NCI-H1417 treated with DMSO at 0.1 percent for 48 hours (cell line): Measurements from ENCODE around the gene PLRG1.

ENCODE experiments used
- DNase-seq: peaks from one replicate; lab custom pipeline; 2025; lab: John Stamatoyannopoulos, UW

PLRG1 gene

GRCh38 chr4:154573190-154573870 is 23.1 kb upstream of the PLRG1 start:
- no peak for DNase-seq

DNA sequence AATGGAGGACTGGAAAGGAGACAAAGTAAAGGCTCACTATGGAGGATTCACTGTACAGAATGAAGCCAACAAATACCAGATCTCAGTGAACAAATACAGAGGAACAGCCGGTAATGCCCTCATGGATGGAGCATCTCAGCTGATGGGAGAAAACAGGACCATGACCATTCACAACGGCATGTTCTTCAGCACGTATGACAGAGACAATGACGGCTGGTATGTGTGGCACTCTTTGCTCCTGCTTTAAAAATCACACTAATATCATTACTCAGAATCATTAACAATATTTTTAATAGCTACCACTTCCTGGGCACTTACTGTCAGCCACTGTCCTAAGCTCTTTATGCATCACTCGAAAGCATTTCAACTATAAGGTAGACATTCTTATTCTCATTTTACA is 19.4 kb upstream of the PLRG1 start:
- no peak for DNase-seq

- no peak for DNase-seq
These were observed 18.8 kb upstream of the PLRG1 start for GRCh38 chr4:154569028-154569427.

GRCh38 chr4:154566639-154567204 is 16.5 kb upstream of the PLRG1 start:
- no peak for DNase-seq

GRCh38 chr4:154565704-154566103 is 15.5 kb upstream of the PLRG1 start:
- DNase-seq = no peak

DNA sequence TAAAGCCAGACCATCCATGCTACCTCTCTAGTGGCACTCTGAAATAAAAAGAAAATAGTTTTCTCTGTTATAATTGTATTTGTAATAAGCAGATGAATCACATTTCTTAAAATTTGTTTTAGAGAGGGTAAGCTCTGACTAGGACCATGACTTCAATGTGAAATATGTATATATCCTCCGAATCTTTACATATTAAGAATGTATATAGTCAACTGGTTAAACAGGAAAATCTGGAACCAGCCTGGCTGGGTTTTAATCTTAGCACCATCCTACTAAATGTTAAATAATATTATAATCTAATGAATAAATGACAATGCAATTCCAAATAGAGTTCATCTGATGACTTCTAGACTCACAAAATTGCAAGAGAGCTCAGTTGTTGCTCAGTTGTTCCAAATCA is 14.1 kb upstream of the PLRG1 start:
- no peak for DNase-seq

DNA sequence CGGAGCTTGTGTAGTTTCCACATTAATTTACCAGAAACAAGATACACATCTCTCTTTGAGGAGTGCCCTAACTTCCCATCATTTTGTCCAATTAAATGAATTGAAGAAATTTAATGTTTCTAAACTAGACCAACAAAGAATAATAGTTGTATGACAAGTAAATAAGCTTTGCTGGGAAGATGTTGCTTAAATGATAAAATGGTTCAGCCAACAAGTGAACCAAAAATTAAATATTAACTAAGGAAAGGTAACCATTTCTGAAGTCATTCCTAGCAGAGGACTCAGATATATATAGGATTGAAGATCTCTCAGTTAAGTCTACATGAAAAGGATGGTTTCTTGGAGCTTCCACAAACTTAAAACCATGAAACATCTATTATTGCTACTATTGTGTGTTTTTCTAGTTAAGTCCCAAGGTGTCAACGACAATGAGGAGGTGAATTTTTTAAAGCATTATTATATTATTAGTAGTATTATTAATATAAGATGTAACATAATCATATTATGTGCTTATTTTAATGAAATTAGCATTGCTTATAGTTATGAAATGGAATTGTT is 12.6 kb upstream of the PLRG1 start, which contains the start of gene FGB:
TSS of gene FGB (plus strand) at position 315 of the 558 bp plus-strand sequence. CDS start at position 323, 8 bp downstream.
- no peak for DNase-seq

- no peak for DNase-seq
These were observed 10.6 kb upstream of the PLRG1 start for GRCh38 chr4:154560824-154561231.

- no peak for DNase-seq
These were observed 10.2 kb upstream of the PLRG1 start for GRCh38 chr4:154560419-154560801.

DNA sequence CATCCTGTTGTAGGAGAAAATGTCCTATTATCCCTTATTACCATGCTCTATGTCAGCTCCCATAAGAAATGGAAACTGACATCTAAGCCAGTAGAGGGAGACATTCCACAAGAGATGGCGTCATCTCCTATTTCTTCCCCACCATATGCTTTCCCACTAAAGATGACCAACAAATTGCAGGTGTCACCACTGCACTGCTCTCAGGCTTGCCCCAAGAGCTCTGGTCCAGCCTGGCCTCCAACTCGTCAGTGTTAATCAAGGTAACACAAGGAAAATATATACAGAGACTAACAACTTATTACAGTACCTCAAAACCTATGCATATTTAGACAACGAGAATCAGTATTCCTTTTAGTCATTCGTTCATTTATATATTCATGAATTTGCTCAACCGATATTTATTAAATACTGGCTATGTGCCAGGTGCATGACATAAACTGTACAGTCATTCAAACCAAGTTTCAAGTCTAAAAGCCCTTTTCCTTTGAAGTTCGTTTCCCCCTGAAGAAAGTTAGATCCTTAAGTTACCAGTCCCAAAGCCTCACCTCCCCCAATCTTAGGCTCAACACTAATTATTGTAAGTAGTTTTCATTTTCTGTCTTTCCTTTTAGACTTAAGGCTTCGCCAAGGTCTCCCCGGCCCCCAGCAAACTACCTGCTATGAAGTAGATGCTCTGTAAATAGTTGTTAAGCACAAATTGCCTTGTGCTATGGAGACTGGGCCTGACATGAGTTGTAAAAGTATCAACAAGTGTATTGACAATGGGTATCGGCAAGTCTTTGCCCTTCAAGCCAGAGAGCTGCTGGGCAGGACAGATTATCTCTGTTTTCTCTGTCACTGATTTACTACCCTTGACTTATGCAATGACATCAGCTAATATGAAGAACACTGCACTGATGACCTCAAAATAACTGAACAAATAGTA is 9.6 kb upstream of the PLRG1 start:
- DNase-seq = no peak

GRCh38 chr4:154559141-154559493 is 8.9 kb upstream of the PLRG1 start:
- no peak for DNase-seq

DNA sequence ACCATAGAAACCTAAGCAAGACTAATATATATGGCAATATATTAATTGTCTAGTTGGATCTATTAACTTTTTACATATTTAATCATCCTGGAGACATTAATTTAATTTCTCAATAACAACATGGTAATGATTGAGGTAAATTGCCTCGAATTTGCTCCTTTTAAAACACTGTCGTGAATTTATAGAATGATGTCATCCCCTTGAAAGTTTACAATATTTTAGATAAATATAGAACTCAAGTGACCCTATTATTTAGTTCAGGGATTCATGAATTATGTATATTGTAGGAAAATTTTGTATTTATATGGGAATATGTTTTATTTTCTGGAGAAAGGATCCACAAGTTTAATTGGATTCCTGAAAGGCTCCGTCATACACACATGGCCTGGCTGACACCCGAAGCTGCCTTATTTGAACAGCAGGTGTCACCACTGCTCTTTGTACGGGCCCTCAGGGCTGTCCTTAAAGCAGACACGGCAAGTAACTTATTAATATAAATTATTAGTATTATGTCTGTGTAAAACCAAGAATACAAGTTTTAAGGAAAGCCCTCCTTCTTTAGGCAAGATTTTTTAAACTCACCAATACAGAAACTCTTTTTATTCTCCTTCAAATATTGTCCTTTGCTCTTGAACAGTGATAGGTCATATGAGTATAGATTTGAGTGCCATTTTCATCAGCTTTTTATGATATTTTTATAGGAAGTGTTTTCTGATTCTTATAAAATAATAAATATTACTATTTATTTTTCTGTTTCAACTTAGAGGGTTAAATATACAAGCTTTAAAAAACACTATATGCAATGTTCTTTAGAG is 1.9 kb upstream of the PLRG1 start:
- DNase-seq = peak; percentile 51

- no peak for DNase-seq
These were observed 4.5 kb downstream of the PLRG1 start for GRCh38 chr4:154545689-154546088.

- DNase-seq = no peak
These were observed 7.8 kb downstream of the PLRG1 start for GRCh38 chr4:154542271-154542879.

DNA sequence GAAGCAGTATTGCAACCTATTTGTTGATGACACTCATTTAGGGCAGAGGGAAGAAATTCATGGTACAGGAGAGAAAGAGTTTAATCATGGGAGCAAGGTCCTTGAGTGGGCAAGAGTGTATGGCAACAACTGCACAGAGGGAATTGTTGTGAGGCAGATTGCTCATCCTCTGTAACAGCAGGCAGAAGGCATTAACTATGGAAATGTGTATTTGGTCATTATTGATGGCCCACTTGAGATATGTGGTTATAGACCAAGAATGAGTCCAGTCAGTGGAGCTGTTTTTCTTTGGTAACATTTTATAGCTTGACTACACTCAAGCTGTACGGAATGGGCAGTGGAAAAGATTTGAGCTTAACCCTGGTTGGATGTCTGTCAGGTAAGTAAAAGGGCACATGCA is 15.9 kb downstream of the PLRG1 start:
- no peak for DNase-seq

DNA sequence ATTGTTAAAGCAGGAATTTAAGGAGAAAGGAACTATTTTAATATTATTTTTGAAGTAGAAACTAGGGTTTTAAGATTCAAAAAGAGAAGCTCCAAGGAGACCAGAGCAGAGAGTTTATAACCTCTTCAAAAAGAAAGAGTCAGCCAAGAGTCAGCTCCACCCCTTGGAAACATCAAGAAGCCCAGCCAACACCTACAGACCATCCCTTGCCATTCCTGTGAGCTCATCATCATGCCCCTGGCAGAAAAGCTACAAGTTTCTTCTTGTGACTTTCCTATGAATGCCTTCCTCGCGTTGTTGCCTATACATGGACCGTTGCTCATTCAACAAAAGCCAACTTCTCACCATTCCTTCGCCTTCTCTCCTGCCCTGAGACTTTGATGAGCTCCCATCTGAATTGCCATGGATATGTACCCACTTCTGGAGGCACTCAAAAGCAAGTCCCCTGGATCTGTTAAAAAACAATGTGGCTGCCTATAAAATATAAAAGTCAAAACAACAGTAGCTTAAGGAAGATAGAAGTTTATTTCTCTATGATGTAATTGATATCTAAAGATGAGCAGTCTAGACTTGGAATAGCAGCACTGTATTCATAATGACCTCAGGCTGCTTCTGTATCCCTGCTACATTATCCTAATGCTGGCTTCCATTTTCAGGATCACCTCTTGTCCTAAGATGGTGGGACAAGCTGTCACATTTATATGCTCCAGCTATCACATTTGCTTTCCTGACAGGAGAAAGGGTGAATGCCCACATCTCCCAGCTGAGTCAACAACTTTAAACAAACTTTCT is 20.3 kb downstream of the PLRG1 start:
- DNase-seq = no peak

GRCh38 chr4:154528869-154529268 is 21.3 kb downstream of the PLRG1 start:
- DNase-seq = no peak

GRCh38 chr4:154527308-154527707 is 22.9 kb downstream of the PLRG1 start:
- no peak for DNase-seq

DNA sequence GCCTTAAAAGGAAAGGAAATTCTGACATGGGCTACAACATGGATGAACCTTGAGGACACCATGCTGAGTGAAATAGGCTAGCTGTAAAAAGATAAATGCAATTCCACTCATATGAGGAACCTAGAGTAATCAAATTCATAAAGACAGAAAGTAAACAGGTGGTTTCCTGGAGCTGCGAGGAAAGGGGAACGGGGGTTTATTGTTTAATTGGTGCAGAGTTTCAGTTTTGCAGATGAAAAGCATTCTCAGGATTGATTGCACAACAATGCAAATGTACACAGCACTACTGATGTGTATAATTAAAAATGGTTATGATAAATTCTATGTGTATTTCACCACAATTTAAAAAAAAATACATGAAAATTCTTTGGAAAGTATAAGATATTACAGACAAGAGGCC is 24.0 kb downstream of the PLRG1 start:
- no peak for DNase-seq

DNA sequence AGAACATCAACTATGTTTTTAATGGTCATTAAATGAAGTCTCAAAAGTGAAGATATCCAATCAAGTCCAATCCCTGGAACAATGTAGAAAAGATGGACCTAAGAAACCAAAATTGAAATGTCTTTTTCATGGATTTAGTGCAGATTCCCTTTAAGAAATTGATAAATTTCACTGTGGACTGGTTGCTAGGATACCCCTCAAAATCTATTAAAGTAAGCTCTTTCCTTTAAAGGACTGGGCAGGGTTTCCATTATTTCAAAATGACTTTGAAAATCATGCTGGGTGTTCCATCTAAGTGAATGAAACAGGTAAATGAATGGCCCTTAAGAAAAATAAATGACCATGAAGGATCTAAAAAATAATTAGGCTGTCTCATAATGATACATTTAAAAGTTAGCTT is 28.6 kb downstream of the PLRG1 start:
- DNase-seq = no peak

DNA sequence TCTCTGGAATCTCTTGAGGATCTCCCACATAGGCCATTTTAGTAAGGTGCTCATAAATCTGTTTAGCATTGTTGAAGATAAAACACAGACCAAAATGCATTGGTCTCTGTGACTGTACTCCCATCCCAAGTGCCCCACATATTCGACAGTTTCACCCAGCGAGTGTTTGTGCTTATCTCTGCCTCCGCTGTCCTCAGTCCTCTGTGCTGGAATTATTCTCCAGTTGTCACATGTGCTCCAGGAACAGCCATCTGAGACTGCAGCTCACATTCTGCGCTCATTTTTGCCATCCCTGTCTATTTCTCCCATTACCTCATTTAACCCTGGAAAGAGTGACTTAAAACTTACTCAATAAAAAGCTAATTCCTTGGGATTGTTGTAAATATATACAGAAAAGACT is 31.0 kb downstream of the PLRG1 start:
- no peak for DNase-seq
